Stimulated activated naive CD4-positive, alpha-beta T cell (primary cell): Measurements from ENCODE around the gene ZNF292.
"Not testable (repeated sequence)": the region's sequence is repeated elsewhere in the genome, so short reads cannot be mapped to it uniquely, and the experiment has no call there.

Experiments
- DNase-seq, 6 experiments: peaks; one replicate each; lab custom pipeline; 2025; lab: John Stamatoyannopoulos, UW

ZNF292 gene

GRCh38 chr6:87164004-87164403 is 8.6 kb downstream of the ZNF292 start:
- DNase-seq, result no peak

GRCh38 chr6:87164506-87164905 is 9.1 kb downstream of the ZNF292 start:
- DNase-seq, result no peak

GRCh38 chr6:87165185-87165584 is 9.8 kb downstream of the ZNF292 start:
- DNase-seq, result no peak

GRCh38 chr6:87171938-87172633 is 16.7 kb downstream of the ZNF292 start:
- DNase-seq, result no peak

GRCh38 chr6:87174078-87174579 is 18.8 kb downstream of the ZNF292 start:
- no peak for DNase-seq

GRCh38 chr6:87176493-87176892 is 21.1 kb downstream of the ZNF292 start:
- DNase-seq, result no peak

- no peak for DNase-seq
Observed at GRCh38 chr6:87180105-87180728, 24.9 kb downstream of the ZNF292 start.

GRCh38 chr6:87181903-87182302 is 26.5 kb downstream of the ZNF292 start:
- no peak for DNase-seq

GRCh38 chr6:87182321-87182720 is 27.0 kb downstream of the ZNF292 start:
- DNase-seq, result no peak

GRCh38 chr6:87182940-87183339 is 27.6 kb downstream of the ZNF292 start:
- no peak for DNase-seq

- no peak for DNase-seq
Observed at GRCh38 chr6:87183687-87184086, 28.3 kb downstream of the ZNF292 start.

- no peak for DNase-seq
Observed at GRCh38 chr6:87184762-87185250, 29.4 kb downstream of the ZNF292 start.

GRCh38 chr6:87196275-87196842 is 41.0 kb downstream of the ZNF292 start:
- no peak for DNase-seq

GRCh38 chr6:87197547-87197946 is 42.2 kb downstream of the ZNF292 start:
- no peak for DNase-seq

GRCh38 chr6:87198022-87198810 is 42.9 kb downstream of the ZNF292 start:
- DNase-seq, result not testable (repeated sequence)

GRCh38 chr6:87199787-87200186 is 44.4 kb downstream of the ZNF292 start:
- no peak for DNase-seq

GRCh38 chr6:87200469-87201175 is 45.3 kb downstream of the ZNF292 start:
- DNase-seq, result no peak

GRCh38 chr6:87203448-87204023 is 48.2 kb downstream of the ZNF292 start:
- no peak for DNase-seq

GRCh38 chr6:87209812-87210211 is 54.4 kb downstream of the ZNF292 start:
- no peak for DNase-seq

GRCh38 chr6:87210979-87211378 is 55.6 kb downstream of the ZNF292 start:
- DNase-seq, result no peak

- DNase-seq, result no peak
Observed at GRCh38 chr6:87212596-87212995, 57.2 kb downstream of the ZNF292 start.
